NCI-H2196 (cell line): ENCODE data around the gene SORL1-AS1.
"Not testable (repeated sequence)": the region's sequence is repeated elsewhere in the genome, so short reads cannot be mapped to it uniquely, and the experiment has no call there.

Experiments
- DNase-seq: peaks from one replicate; lab custom pipeline; 2025; ENCODE audit not compliant: unreplicated experiment; lab: John Stamatoyannopoulos, UW

SORL1-AS1 gene

GRCh38 chr11:121429556-121429955, 23.2 kb downstream of the SORL1-AS1 start:
- DNase-seq = no peak

GRCh38 chr11:121427400-121427744, 25.4 kb downstream of the SORL1-AS1 start:
- DNase-seq = no peak

- DNase-seq = peak; percentile 25
Measured at GRCh38 chr11:121426476-121427399, 26.0 kb downstream of the SORL1-AS1 start.

- no peak for DNase-seq
Measured at GRCh38 chr11:121425828-121426227, 26.9 kb downstream of the SORL1-AS1 start.

GRCh38 chr11:121422675-121423074, 30.1 kb downstream of the SORL1-AS1 start:
- DNase-seq = no peak

GRCh38 chr11:121421149-121421901, 31.4 kb downstream of the SORL1-AS1 start:
- DNase-seq = no peak

GRCh38 chr11:121420398-121420797, 32.4 kb downstream of the SORL1-AS1 start:
- no peak for DNase-seq

GRCh38 chr11:121419836-121420235, 32.9 kb downstream of the SORL1-AS1 start:
- no peak for DNase-seq

- DNase-seq = no peak
Measured at GRCh38 chr11:121418625-121419114, 34.1 kb downstream of the SORL1-AS1 start.

GRCh38 chr11:121417607-121418006, 35.2 kb downstream of the SORL1-AS1 start:
- DNase-seq = no peak

- DNase-seq = peak; percentile 78
Measured at GRCh38 chr11:121417055-121417551, 35.7 kb downstream of the SORL1-AS1 start.

- DNase-seq = no peak
Measured at GRCh38 chr11:121415856-121416255, 36.9 kb downstream of the SORL1-AS1 start.

- no peak for DNase-seq
Measured at GRCh38 chr11:121414141-121414913, 38.4 kb downstream of the SORL1-AS1 start.

- no peak for DNase-seq
Measured at GRCh38 chr11:121412711-121413415, 39.9 kb downstream of the SORL1-AS1 start.

- no peak for DNase-seq
Measured at GRCh38 chr11:121412000-121412587, 40.7 kb downstream of the SORL1-AS1 start.

- not testable (repeated sequence) for DNase-seq
Measured at GRCh38 chr11:121411330-121411729, 41.4 kb downstream of the SORL1-AS1 start.

GRCh38 chr11:121410041-121410440, 42.7 kb downstream of the SORL1-AS1 start:
- not testable (repeated sequence) for DNase-seq

- DNase-seq = no peak
Measured at GRCh38 chr11:121408830-121409229, 43.9 kb downstream of the SORL1-AS1 start.

- DNase-seq = no peak
Measured at GRCh38 chr11:121406291-121406690, 46.5 kb downstream of the SORL1-AS1 start.

GRCh38 chr11:121405646-121406045, 47.1 kb downstream of the SORL1-AS1 start:
- no peak for DNase-seq
